ENCODE data around the gene SLC26A9.

SLC26A9 gene

GRCh38 chr1:205972491-205973168 is 29.4 kb upstream of the SLC26A9 start:
- DNase-seq (ENCODE audit: low read depth), result no peak

- no peak for DNase-seq (ENCODE audit: low read depth)
Observed at GRCh38 chr1:205972081-205972480, 28.8 kb upstream of the SLC26A9 start.

GRCh38 chr1:205971082-205971481 is 27.8 kb upstream of the SLC26A9 start:
- no peak for DNase-seq (ENCODE audit: low read depth)

DNA sequence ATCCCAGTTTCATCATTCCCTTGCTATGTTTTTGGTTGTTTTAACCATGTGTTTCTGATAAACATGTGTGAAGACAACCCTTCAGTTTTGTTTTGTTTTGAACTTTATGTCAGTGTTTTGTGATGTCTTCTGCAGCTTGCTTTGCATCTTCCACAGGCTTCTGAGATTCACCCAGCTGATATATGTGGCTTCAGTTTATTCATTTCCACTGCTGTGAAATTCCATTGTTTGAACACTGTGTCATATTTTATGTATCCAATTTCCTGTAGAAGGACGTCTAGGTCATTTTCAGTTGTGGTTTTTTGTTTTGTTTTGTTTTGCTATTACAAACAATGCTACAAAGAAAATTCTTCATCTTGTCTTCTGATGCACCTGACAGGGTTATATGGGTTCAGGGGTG is 27.2 kb upstream of the SLC26A9 start:
- DNase-seq (ENCODE audit: low read depth), result no peak

DNA sequence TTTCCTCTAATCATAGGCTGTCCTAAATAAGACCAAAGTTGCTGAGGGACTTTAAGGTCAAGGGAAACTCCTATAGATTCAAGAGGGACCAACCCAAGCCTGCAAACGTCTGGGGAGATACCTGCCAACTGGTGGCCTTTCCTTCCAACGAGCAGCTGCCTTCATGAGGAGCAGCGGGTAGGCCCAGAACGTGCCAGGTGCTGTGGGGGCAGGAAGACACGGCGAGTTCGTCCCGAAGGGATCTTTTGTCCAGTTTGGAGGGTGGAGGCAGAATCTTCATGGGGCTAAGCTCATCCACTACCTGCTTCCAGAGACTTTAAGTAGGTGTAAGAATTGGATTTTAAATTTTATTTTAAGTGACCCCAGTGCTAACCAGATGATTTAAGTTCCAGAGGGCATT is 26.0 kb upstream of the SLC26A9 start:
- DNase-seq (ENCODE audit: low read depth), result no peak

DNA sequence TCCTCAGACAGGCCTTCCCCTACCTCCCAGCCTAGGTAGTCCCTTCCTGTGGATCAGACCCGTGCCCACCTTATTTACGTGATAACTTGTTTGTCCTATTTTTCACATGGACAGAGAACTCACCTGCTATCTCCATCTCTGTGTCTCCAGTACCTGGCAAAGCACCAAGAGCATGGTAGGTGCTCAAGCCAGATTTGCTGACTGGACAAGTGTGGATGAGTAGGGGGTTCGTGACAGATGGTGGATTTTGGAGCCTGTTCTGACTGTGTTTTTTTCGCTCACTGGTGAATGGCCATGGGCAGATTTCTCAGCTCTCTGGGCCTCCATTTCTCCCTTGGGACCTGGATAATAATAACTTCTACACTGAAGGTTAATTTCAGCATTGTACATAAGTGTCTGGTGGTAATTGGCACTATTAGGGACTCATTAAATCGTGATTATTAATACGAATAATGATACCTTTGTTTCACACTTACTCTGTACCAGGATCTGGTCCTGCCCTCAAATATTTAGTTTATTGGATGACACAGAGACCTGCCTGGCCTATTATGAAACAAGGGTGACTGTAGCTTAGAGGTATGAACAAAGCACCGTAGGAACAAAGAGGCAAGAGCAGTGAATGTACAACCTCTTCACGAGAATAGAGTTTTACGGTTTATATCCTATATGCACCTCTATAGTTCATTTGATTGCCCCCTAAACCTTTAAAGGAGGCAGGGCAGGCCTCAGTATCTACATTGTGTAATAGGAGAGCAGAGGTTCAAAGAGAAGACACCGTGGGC is 24.5 kb upstream of the SLC26A9 start:
- no peak for DNase-seq (ENCODE audit: low read depth)

- DNase-seq (ENCODE audit: low read depth), result no peak
Observed at GRCh38 chr1:205965036-205965884, 22.0 kb upstream of the SLC26A9 start.

GRCh38 chr1:205963352-205964155 is 20.3 kb upstream of the SLC26A9 start:
- no peak for DNase-seq (ENCODE audit: low read depth)

- DNase-seq (ENCODE audit: low read depth), result no peak
Observed at GRCh38 chr1:205962821-205963221, 19.6 kb upstream of the SLC26A9 start.

GRCh38 chr1:205961991-205962820 is 18.9 kb upstream of the SLC26A9 start:
- no peak for DNase-seq (ENCODE audit: low read depth)

- DNase-seq (ENCODE audit: low read depth), result no peak
Observed at GRCh38 chr1:205961405-205961804, 18.1 kb upstream of the SLC26A9 start.

DNA sequence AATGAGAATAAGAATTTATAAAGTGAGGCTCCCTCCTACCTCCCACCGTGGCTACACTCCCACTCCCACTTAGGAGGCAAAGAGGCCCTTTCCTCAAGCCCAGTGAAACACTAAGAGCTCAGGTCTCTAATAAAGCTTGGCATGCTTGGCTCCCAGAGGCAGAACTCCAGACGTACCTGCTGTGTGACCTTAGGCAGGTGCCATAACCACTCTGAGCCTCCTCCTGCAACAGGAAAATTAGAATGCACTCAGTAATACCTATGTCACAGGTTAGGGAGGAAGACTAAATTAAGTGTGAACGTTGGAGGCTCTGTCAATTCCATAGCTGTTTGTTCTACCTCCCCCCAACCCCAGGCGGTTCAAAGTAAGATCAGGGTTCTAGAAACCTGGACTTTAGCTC is 16.5 kb upstream of the SLC26A9 start:
- no peak for DNase-seq (ENCODE audit: low read depth)

GRCh38 chr1:205955499-205955898 is 12.2 kb upstream of the SLC26A9 start:
- DNase-seq (ENCODE audit: low read depth), result no peak

- no peak for DNase-seq (ENCODE audit: low read depth)
Observed at GRCh38 chr1:205954819-205955404, 11.7 kb upstream of the SLC26A9 start.

DNA sequence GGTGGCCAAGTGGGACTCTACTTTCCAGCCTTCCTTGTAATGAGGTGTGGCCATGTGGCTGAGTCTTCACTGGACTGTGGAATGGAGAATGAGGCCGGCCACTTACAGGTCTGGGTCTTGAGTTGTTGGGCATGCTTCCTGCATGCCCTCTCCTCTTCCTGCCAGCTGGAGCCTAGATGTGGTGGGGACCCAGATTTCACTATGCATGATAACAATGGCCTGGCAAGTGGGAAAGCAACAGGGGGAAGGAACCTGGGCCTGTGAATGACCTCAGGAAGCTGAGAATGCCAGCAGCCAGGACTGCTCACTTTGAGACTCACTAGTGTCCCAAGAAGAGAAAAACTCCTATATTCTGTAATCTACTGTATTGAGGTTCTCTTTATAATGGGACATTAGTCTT is 8.5 kb upstream of the SLC26A9 start:
- no peak for DNase-seq (ENCODE audit: low read depth)

- no peak for DNase-seq (ENCODE audit: low read depth)
Observed at GRCh38 chr1:205950826-205951549, 7.7 kb upstream of the SLC26A9 start.

DNA sequence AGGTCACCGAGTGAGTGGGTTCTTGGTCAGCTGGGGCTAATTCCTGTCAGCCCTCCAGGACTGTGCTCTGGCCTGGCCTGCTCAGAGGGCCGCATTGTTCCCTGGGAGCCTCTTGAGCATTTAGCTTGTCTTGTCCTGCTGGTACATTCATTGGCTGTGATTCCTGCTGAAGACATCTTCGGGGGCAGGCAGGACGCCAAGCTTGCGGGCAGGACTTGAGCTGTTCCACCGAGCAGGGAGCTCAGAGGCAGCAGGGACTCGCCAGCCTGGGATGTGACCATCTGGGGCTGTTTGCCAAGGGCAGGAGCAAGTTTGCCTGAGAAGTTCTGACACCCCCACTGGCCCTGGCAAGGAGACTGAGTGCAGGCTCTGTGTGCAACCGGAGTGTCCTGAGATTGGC is 7.0 kb upstream of the SLC26A9 start:
- no peak for DNase-seq (ENCODE audit: low read depth)

GRCh38 chr1:205949753-205950152 is 6.5 kb upstream of the SLC26A9 start:
- no peak for DNase-seq (ENCODE audit: low read depth)

DNA sequence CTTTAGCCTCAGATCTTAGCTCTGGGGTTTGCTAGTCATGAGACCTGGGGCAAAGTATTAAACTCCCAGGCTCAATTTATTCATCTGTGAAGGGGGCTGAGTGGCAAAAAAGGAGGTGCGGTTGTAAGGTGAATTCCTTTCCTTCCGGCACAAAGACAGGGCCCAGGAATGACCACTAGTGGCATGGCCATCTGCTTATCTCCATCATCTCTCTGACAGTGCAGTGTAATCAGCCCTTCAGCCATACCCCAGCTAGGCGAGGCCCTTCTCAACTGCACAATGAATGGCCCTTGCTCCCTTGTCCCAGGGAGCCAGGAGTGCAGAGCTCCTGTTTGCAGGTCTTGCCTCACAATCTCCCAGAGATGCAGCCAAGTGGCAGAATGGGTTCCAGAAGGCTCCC is 5.6 kb upstream of the SLC26A9 start:
- DNase-seq (ENCODE audit: low read depth), result no peak

GRCh38 chr1:205948039-205948438 is 4.8 kb upstream of the SLC26A9 start:
- no peak for DNase-seq (ENCODE audit: low read depth)
